ENCODE data around the gene TRIM65.
A peak's percentile ranks its signal among the peaks of the same experiment; 100 is the strongest.

TRIM65 gene

GRCh38 chr17:75877752-75878173 lies 19.0 kb downstream of the TRIM65 start:
- H3K9me3 ChIP-seq (ENCODE audit: insufficient read depth, low read length) = no peaks in the 10 kb centered on the region
- peak overlapping the region; percentile 84 for H2AFZ ChIP-seq (ENCODE audit: low read depth, low read length)
- no peaks in the 10 kb centered on the region for H3K36me3 ChIP-seq (replicated peaks; ENCODE audit: low read depth, low read length)
- peak overlapping the region; percentile 92 for H3K4me3 ChIP-seq (ENCODE audit: low read length)
- peak overlapping the region; percentile 87 for H3K9ac ChIP-seq (ENCODE audit: low read length)
- H4K20me1 ChIP-seq (ENCODE audit: insufficient read depth, low read length) = no peaks in the 10 kb centered on the region
- H3K4me2 ChIP-seq (ENCODE audit: low read length) = peak overlapping the region; percentile 88
- peak overlapping the region; percentile 67 for H3K27ac ChIP-seq (ENCODE audit: low read length)
- no peaks in the 10 kb centered on the region for H3K79me2 ChIP-seq (ENCODE audit: low read length)
- H3K27me3 ChIP-seq (ENCODE audit: low read depth, low read length) = peaks cover 16% of the 10 kb centered on the region
- TF ChIP-seq EZH2phosphoT487 (IDR thresholded peaks at IDR 0.05; ENCODE audit: low read depth) = no peak
- peak; percentile 33; the same call in 1 of the 2 replicates for TF ChIP-seq CTCF (IDR thresholded peaks at IDR 0.05; ENCODE audit: low read depth, low read length)
- H3K4me1 ChIP-seq (ENCODE audit: low read length) = peaks cover 20% of the 10 kb centered on the region

GRCh38 chr17:75876938-75877751 lies 19.6 kb downstream of the TRIM65 start:
- peak overlapping the region; percentile 88 for H2AFZ ChIP-seq (ENCODE audit: low read depth, low read length)
- TF ChIP-seq CTCF (IDR thresholded peaks at IDR 0.05; ENCODE audit: low read depth, low read length) = no peak
- TF ChIP-seq EZH2phosphoT487 (IDR thresholded peaks at IDR 0.05; ENCODE audit: low read depth) = no peak

GRCh38 chr17:75876190-75876937 lies 20.4 kb downstream of the TRIM65 start:
- H3K9me3 ChIP-seq (ENCODE audit: insufficient read depth, low read length) = no peaks in the 10 kb centered on the region
- H3K4me3 ChIP-seq (ENCODE audit: low read length) = peak overlapping the region; percentile 92
- H3K36me3 ChIP-seq (replicated peaks; ENCODE audit: low read depth, low read length) = no peaks in the 10 kb centered on the region
- H3K79me2 ChIP-seq (ENCODE audit: low read length) = no peaks in the 10 kb centered on the region
- H3K27ac ChIP-seq (ENCODE audit: low read length) = peak overlapping the region; percentile 67
- H4K20me1 ChIP-seq (ENCODE audit: insufficient read depth, low read length) = no peaks in the 10 kb centered on the region
- H3K9ac ChIP-seq (ENCODE audit: low read length) = peak overlapping the region; percentile 87
- H3K4me1 ChIP-seq (ENCODE audit: low read length) = peaks cover 20% of the 10 kb centered on the region
- peak overlapping the region; percentile 88 for H2AFZ ChIP-seq (ENCODE audit: low read depth, low read length)
- H3K27me3 ChIP-seq (ENCODE audit: low read depth, low read length) = peaks cover 10% of the 10 kb centered on the region
- peak overlapping the region; percentile 88 for H3K4me2 ChIP-seq (ENCODE audit: low read length)
- TF ChIP-seq CTCF (IDR thresholded peaks at IDR 0.05; ENCODE audit: low read depth, low read length) = peak; percentile 32
- TF ChIP-seq EZH2phosphoT487 (IDR thresholded peaks at IDR 0.05; ENCODE audit: low read depth) = no peak

More at GRCh38 chr17:75876938-75877751, 19.6 kb downstream of the TRIM65 start:
- H3K79me2 ChIP-seq (ENCODE audit: low read length) = no peaks in the 10 kb centered on the region
- peak overlapping the region; percentile 92 for H3K4me3 ChIP-seq (ENCODE audit: low read length)
- peaks cover 16% of the 10 kb centered on the region for H3K27me3 ChIP-seq (ENCODE audit: low read depth, low read length)
- peak overlapping the region; percentile 87 for H3K9ac ChIP-seq (ENCODE audit: low read length)
- peaks cover 20% of the 10 kb centered on the region for H3K4me1 ChIP-seq (ENCODE audit: low read length)
- no peaks in the 10 kb centered on the region for H4K20me1 ChIP-seq (ENCODE audit: insufficient read depth, low read length)
- no peaks in the 10 kb centered on the region for H3K9me3 ChIP-seq (ENCODE audit: insufficient read depth, low read length)
- peak overlapping the region; percentile 88 for H3K4me2 ChIP-seq (ENCODE audit: low read length)
- peak overlapping the region; percentile 67 for H3K27ac ChIP-seq (ENCODE audit: low read length)
- no peaks in the 10 kb centered on the region for H3K36me3 ChIP-seq (replicated peaks; ENCODE audit: low read depth, low read length)

GRCh38 chr17:75875940-75876189 lies 20.9 kb downstream of the TRIM65 start:
- Histone ChIP-seq H4K20me1 (ENCODE audit: insufficient read depth, low read length) (no peaks in the 10 kb centered on the region), H3K4me3 (ENCODE audit: low read length) (peak overlapping the region; percentile 92), H3K79me2 (ENCODE audit: low read length) (no peaks in the 10 kb centered on the region), H3K36me3 (replicated peaks; ENCODE audit: low read depth, low read length) (no peaks in the 10 kb centered on the region), H3K27me3 (ENCODE audit: low read depth, low read length) (peaks cover 7% of the 10 kb centered on the region), H2AFZ (ENCODE audit: low read depth, low read length) (peak overlapping the region; percentile 88), H3K9me3 (ENCODE audit: insufficient read depth, low read length) (no peaks in the 10 kb centered on the region), H3K4me1 (ENCODE audit: low read length) (peaks cover 20% of the 10 kb centered on the region), H3K4me2 (ENCODE audit: low read length) (peak overlapping the region; percentile 88), H3K9ac (ENCODE audit: low read length) (peak overlapping the region; percentile 87), H3K27ac (ENCODE audit: low read length) (peak overlapping the region; percentile 67)
- TF ChIP-seq EZH2phosphoT487 (IDR thresholded peaks at IDR 0.05; ENCODE audit: low read depth) (no peak), CTCF (IDR thresholded peaks at IDR 0.05; ENCODE audit: low read depth, low read length) (no peak)

Measured in OCI-LY3 (cell line).